Caco-2 (cell line): ENCODE results near the gene PAPOLB. TPM values are rescaled to one million over a fixed set of nuclear protein-coding genes. Genes with fewer than 3 reads are reported as not detected.

Experiments used
- BruUV-seq: library from RNA; stranded (reverse); fragments of 400-500 nt; replicated peaks from 2 replicates; lab custom pipeline; 2021; lab: Mats Ljungman, UMichigan
- CTCF ChIA-PET: fragments of 300-600 bp; sonication (Branson Sonifier 250); formaldehyde crosslinking; loops from one replicate; lab custom pipeline; 2022; ENCODE audit warnings: antibody characterized with exemption; lab: Charles Lee
- POLR2A ChIA-PET: fragments of 300-600 bp; sonication (Branson Sonifier 250); formaldehyde crosslinking; loops from one replicate; lab custom pipeline; 2022; ENCODE audit warnings: antibody characterized with exemption; lab: Charles Lee
- DNase-seq, 2 experiments: peaks; one replicate each; pipeline versions ENCODE4 v3.0.0 to v3.0.0-alpha.2; 2020 to 2022
- H3K27me3 ChIP-seq: replicated peaks from 2 replicates; pipeline ENCODE4 v1.6.0; 2011; ENCODE audit warnings: low read length; ENCODE audit not compliant: control insufficient read depth, insufficient read depth
- H3K36me3 ChIP-seq: 2 replicates; pipeline ENCODE4 v1.5.1; 2011; ENCODE audit warnings: low read length; ENCODE audit not compliant: control insufficient read depth, insufficient read depth
- H3K4me1 ChIP-seq: fragments of 250-450 bp; sonication (Bioruptor Pico); 2 replicates; pipeline ENCODE4 v1.5.1; 2020; ENCODE audit warnings: mild to moderate bottlenecking
- H3K4me3 ChIP-seq: 2 replicates; pipeline ENCODE4 v1.5.1; 2011; ENCODE audit warnings: low read depth, mild to moderate bottlenecking, control low read depth, low read length
- H3K9me3 ChIP-seq: fragments of 250-450 bp; sonication (Bioruptor Pico); 2 replicates; pipeline ENCODE4 v1.5.1; 2020; ENCODE audit warnings: mild to moderate bottlenecking, moderate library complexity
- H3K27ac Mint-ChIP-seq: one replicate; pipeline ENCODE4 v1.8.0; 2022; ENCODE audit warnings: mixed read lengths; ENCODE audit not compliant: unreplicated experiment
- H3K27me3 Mint-ChIP-seq: one replicate; pipeline ENCODE4 v1.8.0; 2022; ENCODE audit warnings: mixed read lengths; ENCODE audit not compliant: insufficient read depth, unreplicated experiment
- H3K36me3 Mint-ChIP-seq: one replicate; pipeline ENCODE4 v1.8.0; 2022; ENCODE audit warnings: mild to moderate bottlenecking, mixed read lengths; ENCODE audit not compliant: insufficient read depth, unreplicated experiment
- H3K4me1 Mint-ChIP-seq: one replicate; pipeline ENCODE4 v1.8.0; 2022; ENCODE audit warnings: low read depth, mixed read lengths; ENCODE audit not compliant: unreplicated experiment
- H3K4me3 Mint-ChIP-seq: one replicate; pipeline ENCODE4 v1.8.0; 2022; ENCODE audit warnings: mild to moderate bottlenecking, moderate library complexity, mixed read lengths; ENCODE audit not compliant: unreplicated experiment
- H3K9me3 Mint-ChIP-seq: one replicate; pipeline ENCODE4 v1.8.0; 2022; ENCODE audit warnings: mixed read lengths; ENCODE audit not compliant: unreplicated experiment
- intact Hi-C: fragments of 100-400 bp; cut with micrococcal nuclease; formaldehyde crosslinking; loops from one replicate; pipeline ENCODE4 v1.10.0; 2022; ENCODE audit not compliant: unreplicated experiment
- total RNA-seq: library from RNA; stranded (reverse); gene quantifications from 2 replicates; pipeline ENCODE4 v1.2.3, GENCODE V29; 2022
- TF ChIP-seq, protein P1 (sequence below), 2 experiments: fragments of 200-600 bp in 1 of 2; IDR thresholded peaks; 1 replicate in 1 of 2; 2 replicates in 1 of 2; pipeline versions ENCODE4 v1.5.1 to v1.8.0; 2011 to 2022; ENCODE audit warnings: antibody characterized with exemption in 1 of 2, control low read depth in 1 of 2, inconsistent platforms in 1 of 2, low read depth in 1 of 2, low read length in 1 of 2, mild to moderate bottlenecking in 1 of 2, moderate library complexity in 1 of 2; ENCODE audit not compliant: insufficient read depth in 1 of 2, severe bottlenecking in 1 of 2, unreplicated experiment in 1 of 2

Gene PAPOLB
- total RNA-seq, 1 experiment from 2014 or later, result not detected

DNA sequence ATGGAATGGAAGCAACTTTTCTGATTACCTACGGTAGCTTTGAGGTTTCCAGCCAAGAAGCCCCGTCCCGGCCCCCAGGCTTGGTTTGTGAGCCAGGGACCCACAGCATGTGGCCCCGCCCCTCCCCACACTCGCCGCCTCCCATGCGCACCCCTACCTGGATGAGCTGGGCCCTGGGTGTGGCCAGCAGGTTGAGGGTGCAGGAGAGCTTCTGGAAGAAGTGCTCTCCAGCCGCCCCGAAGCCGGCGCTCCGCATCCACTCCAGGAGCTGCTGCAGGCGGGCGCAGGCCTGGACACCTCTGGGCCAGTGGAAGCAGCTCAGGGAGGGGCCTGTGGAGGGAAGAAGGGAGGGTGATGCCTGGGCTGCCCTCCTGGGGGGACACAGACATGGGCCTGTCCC, 46.7 kb downstream of the PAPOLB start:
- intact Hi-C loops, result no loop called here
- POLR2A ChIA-PET, result no interaction called here
- no peaks in the 10 kb centered on the region for H3K4me1 Mint-ChIP-seq
- Histone ChIP-seq H3K4me3 (no peak overlapping the region), H3K36me3 (no peaks in the 10 kb centered on the region), H3K4me1 (no peaks in the 10 kb centered on the region), H3K27me3 (no peaks in the 10 kb centered on the region; the same call in 1 of the 2 replicates), H3K9me3 (no peaks in the 10 kb centered on the region)
- H3K27me3 Mint-ChIP-seq, result peaks cover 16% of the 10 kb centered on the region
- no peak for DNase-seq
- peaks cover 13% of the 10 kb centered on the region for H3K9me3 Mint-ChIP-seq
- H3K27ac Mint-ChIP-seq, result no peak overlapping the region
- no peak overlapping the region for H3K4me3 Mint-ChIP-seq
- BruUV-seq, result no TSS peak
- CTCF ChIA-PET, result interaction anchor here (0.7 to 1.3 kb wide), 3 partner anchors 11 to 111 kb away, joined by 3 to 7 read pairs (median 3); no protein-coding TSS in a partner anchor
- H3K36me3 Mint-ChIP-seq, result no peaks in the 10 kb centered on the region
- TF ChIP-seq, protein P1, sequence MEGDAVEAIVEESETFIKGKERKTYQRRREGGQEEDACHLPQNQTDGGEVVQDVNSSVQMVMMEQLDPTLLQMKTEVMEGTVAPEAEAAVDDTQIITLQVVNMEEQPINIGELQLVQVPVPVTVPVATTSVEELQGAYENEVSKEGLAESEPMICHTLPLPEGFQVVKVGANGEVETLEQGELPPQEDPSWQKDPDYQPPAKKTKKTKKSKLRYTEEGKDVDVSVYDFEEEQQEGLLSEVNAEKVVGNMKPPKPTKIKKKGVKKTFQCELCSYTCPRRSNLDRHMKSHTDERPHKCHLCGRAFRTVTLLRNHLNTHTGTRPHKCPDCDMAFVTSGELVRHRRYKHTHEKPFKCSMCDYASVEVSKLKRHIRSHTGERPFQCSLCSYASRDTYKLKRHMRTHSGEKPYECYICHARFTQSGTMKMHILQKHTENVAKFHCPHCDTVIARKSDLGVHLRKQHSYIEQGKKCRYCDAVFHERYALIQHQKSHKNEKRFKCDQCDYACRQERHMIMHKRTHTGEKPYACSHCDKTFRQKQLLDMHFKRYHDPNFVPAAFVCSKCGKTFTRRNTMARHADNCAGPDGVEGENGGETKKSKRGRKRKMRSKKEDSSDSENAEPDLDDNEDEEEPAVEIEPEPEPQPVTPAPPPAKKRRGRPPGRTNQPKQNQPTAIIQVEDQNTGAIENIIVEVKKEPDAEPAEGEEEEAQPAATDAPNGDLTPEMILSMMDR (IDR thresholded peaks at IDR 0.05; ENCODE audit: insufficient read depth in 1 of 2, low read depth in 1 of 2, low read length in 1 of 2, severe bottlenecking in 1 of 2, unreplicated experiment in 1 of 2), result no peak

DNA sequence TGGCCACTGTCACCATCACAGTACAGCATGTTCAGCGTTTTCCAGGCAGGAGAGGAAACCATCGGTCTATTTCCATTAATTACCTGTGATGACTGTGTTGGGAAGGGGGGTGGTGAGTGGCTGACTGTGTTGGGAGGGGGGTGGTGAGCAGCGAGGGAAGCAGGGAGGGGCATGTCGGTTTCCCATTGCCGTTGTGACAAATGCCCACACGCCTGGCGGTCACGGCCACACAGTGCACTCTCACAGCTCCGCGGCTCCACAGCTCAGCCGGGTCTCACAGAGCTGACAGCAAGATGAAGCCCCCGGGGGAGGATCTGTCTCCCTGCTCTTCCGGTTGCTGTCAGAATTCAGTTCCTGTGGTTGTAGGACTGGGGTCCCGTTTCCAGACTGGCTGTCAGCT, 47.4 kb downstream of the PAPOLB start:
- H3K4me1 Mint-ChIP-seq, result no peaks in the 10 kb centered on the region
- Histone ChIP-seq H3K36me3 (no peaks in the 10 kb centered on the region), H3K4me3 (no peak overlapping the region), H3K4me1 (no peaks in the 10 kb centered on the region), H3K9me3 (no peaks in the 10 kb centered on the region), H3K27me3 (no peaks in the 10 kb centered on the region; the same call in 1 of the 2 replicates)
- no peak overlapping the region for H3K4me3 Mint-ChIP-seq
- intact Hi-C loops, result no loop called here
- no peaks in the 10 kb centered on the region for H3K36me3 Mint-ChIP-seq
- POLR2A ChIA-PET, result no interaction called here
- CTCF ChIA-PET, result interaction anchor here (1.3 kb wide), 1 partner anchor 16 kb away, joined by 7 read pairs; no protein-coding TSS in a partner anchor
- TF ChIP-seq, protein P1 (IDR thresholded peaks at IDR 0.05; ENCODE audit: insufficient read depth in 1 of 2, low read depth in 1 of 2, low read length in 1 of 2, severe bottlenecking in 1 of 2, unreplicated experiment in 1 of 2), result no peak
- DNase-seq, result no peak
- no TSS peak for BruUV-seq
- H3K27me3 Mint-ChIP-seq, result peaks cover 16% of the 10 kb centered on the region
- H3K27ac Mint-ChIP-seq, result no peak overlapping the region
- H3K9me3 Mint-ChIP-seq, result peaks cover 13% of the 10 kb centered on the region

DNA sequence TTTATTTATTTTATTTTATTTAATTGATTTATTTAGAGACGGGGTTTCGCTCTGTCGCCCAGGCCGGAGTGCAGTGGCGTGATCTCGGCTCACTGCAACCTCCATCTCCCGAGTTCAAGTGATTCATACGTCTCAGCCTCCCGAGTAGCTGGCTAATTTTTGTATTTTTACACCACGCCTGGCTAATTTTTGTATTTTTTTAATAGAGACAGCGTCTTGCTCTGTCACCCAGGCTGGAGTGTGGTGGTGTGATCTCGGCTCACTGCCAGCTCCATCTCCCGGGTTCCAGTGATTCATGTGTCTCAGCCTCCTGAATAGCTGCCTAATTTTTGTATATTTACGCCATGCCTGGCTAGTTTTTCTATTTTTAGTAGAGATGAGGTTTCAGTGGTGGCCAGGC, 52.2 kb downstream of the PAPOLB start:
- BruUV-seq, result no TSS peak
- no peaks in the 10 kb centered on the region; the same call in 1 of the 2 replicates for H3K27me3 ChIP-seq
- no peaks in the 10 kb centered on the region for H3K36me3 Mint-ChIP-seq
- H3K9me3 ChIP-seq, result no peaks in the 10 kb centered on the region
- H3K4me3 ChIP-seq, result no peak overlapping the region
- peaks cover 13% of the 10 kb centered on the region for H3K9me3 Mint-ChIP-seq
- TF ChIP-seq, protein P1 (IDR thresholded peaks at IDR 0.05; ENCODE audit: insufficient read depth in 1 of 2, low read depth in 1 of 2, low read length in 1 of 2, severe bottlenecking in 1 of 2, unreplicated experiment in 1 of 2), result no peak
- no peak overlapping the region for H3K27ac Mint-ChIP-seq
- DNase-seq, result no peak
- H3K27me3 Mint-ChIP-seq, result peaks cover 20% of the 10 kb centered on the region
- H3K4me1 Mint-ChIP-seq, result no peaks in the 10 kb centered on the region
- no peaks in the 10 kb centered on the region for H3K4me1 ChIP-seq
- ChIA-PET POLR2A (interaction anchor here (0.6 kb wide), 1 partner anchor 430 kb away, joined by 6 read pairs; no protein-coding TSS in a partner anchor), CTCF (no interaction called here)
- H3K36me3 ChIP-seq, result no peaks in the 10 kb centered on the region
- no peak overlapping the region for H3K4me3 Mint-ChIP-seq
- intact Hi-C loops, result no loop called here
